T-helper 9 cell (primary cell): ENCODE data around the gene CRB2.
"Not testable (repeated sequence)": the region's sequence is repeated elsewhere in the genome, so short reads cannot be mapped to it uniquely, and the experiment has no call there.

Experiments used
- DNase-seq: peaks from one replicate; pipeline ENCODE4 v3.0.0-alpha.2; 2020

CRB2 gene

GRCh38 chr9:123383512-123384170 is 27.6 kb downstream of the CRB2 start:
- DNase-seq = no peak

GRCh38 chr9:123387686-123388085 is 31.7 kb downstream of the CRB2 start:
- DNase-seq = no peak

GRCh38 chr9:123389070-123389469 is 33.1 kb downstream of the CRB2 start:
- no peak for DNase-seq

GRCh38 chr9:123389698-123390097 is 33.7 kb downstream of the CRB2 start:
- no peak for DNase-seq

- DNase-seq = no peak
Observed at GRCh38 chr9:123390337-123391135, 34.5 kb downstream of the CRB2 start.

- DNase-seq = no peak
Observed at GRCh38 chr9:123391233-123391632, 35.2 kb downstream of the CRB2 start.

- no peak for DNase-seq
Observed at GRCh38 chr9:123391946-123392345, 35.9 kb downstream of the CRB2 start.

GRCh38 chr9:123392802-123393201 is 36.8 kb downstream of the CRB2 start:
- no peak for DNase-seq

- DNase-seq = no peak
Observed at GRCh38 chr9:123394291-123395235, 38.6 kb downstream of the CRB2 start.

- no peak for DNase-seq
Observed at GRCh38 chr9:123395276-123395688, 39.3 kb downstream of the CRB2 start.

GRCh38 chr9:123395689-123396511 is 39.9 kb downstream of the CRB2 start:
- DNase-seq = no peak

GRCh38 chr9:123397975-123398374 is 42.0 kb downstream of the CRB2 start:
- no peak for DNase-seq

GRCh38 chr9:123398938-123399337 is 42.9 kb downstream of the CRB2 start:
- not testable (repeated sequence) for DNase-seq

GRCh38 chr9:123399803-123400378 is 43.9 kb downstream of the CRB2 start:
- DNase-seq = no peak

GRCh38 chr9:123400926-123401503 is 45.0 kb downstream of the CRB2 start:
- DNase-seq = no peak

- DNase-seq = no peak
Observed at GRCh38 chr9:123401879-123402513, 46.0 kb downstream of the CRB2 start.

- DNase-seq = no peak
Observed at GRCh38 chr9:123402981-123403509, 47.0 kb downstream of the CRB2 start.

GRCh38 chr9:123406016-123406415 is 50.0 kb downstream of the CRB2 start:
- DNase-seq = no peak

GRCh38 chr9:123406691-123407216 is 50.8 kb downstream of the CRB2 start:
- no peak for DNase-seq

- no peak for DNase-seq
Observed at GRCh38 chr9:123407217-123407851, 51.3 kb downstream of the CRB2 start.
